GM21723 (cell line): ENCODE data around the gene PHKA1.
"Not testable (repeated sequence)": the region's sequence is repeated elsewhere in the genome, so short reads cannot be mapped to it uniquely, and the experiment has no call there.

Source experiments
- ATAC-seq: cut with Tn5 transposase; IDR thresholded peaks from one replicate; pipeline ENCODE4 v1.9.1; 2021; ENCODE audit warnings: mild to moderate bottlenecking, moderate library complexity; ENCODE audit not compliant: unreplicated experiment

PHKA1 gene

GRCh38 chrX:72669508-72669907 is 44.6 kb downstream of the PHKA1 start:
- ATAC-seq, result not testable (repeated sequence)

- no peak for ATAC-seq
Measured at GRCh38 chrX:72666451-72666850, 47.7 kb downstream of the PHKA1 start.

GRCh38 chrX:72663737-72664136 is 50.4 kb downstream of the PHKA1 start:
- ATAC-seq, result no peak

- ATAC-seq, result no peak
Measured at GRCh38 chrX:72662020-72662747, 51.9 kb downstream of the PHKA1 start.

- no peak for ATAC-seq
Measured at GRCh38 chrX:72659723-72660122, 54.4 kb downstream of the PHKA1 start.

GRCh38 chrX:72652082-72652481 is 62.0 kb downstream of the PHKA1 start:
- no peak for ATAC-seq

GRCh38 chrX:72644946-72645345 is 69.2 kb downstream of the PHKA1 start:
- ATAC-seq, result peak; percentile 78

- no peak for ATAC-seq
Measured at GRCh38 chrX:72641611-72642010, 72.5 kb downstream of the PHKA1 start.

GRCh38 chrX:72635930-72636329 is 78.2 kb downstream of the PHKA1 start:
- ATAC-seq, result no peak

- no peak for ATAC-seq
Measured at GRCh38 chrX:72634331-72634730, 79.8 kb downstream of the PHKA1 start.

GRCh38 chrX:72630185-72630584 is 83.9 kb downstream of the PHKA1 start:
- ATAC-seq, result no peak

GRCh38 chrX:72624194-72624593 is 89.9 kb downstream of the PHKA1 start:
- no peak for ATAC-seq

- peak; percentile 88 for ATAC-seq
Measured at GRCh38 chrX:72621625-72622485, 92.3 kb downstream of the PHKA1 start.

GRCh38 chrX:72621163-72621562 is 92.9 kb downstream of the PHKA1 start:
- ATAC-seq, result no peak

GRCh38 chrX:72620550-72621145 is 93.5 kb downstream of the PHKA1 start:
- no peak for ATAC-seq

GRCh38 chrX:72609313-72609712 is 104.8 kb downstream of the PHKA1 start:
- ATAC-seq, result no peak

GRCh38 chrX:72604705-72605104 is 109.4 kb downstream of the PHKA1 start:
- no peak for ATAC-seq

- no peak for ATAC-seq
Measured at GRCh38 chrX:72604112-72604511, 110.0 kb downstream of the PHKA1 start.

- not testable (repeated sequence) for ATAC-seq
Measured at GRCh38 chrX:72591038-72591437, 123.1 kb downstream of the PHKA1 start.

GRCh38 chrX:72584163-72584562 is 129.9 kb downstream of the PHKA1 start:
- ATAC-seq, result no peak

- ATAC-seq, result no peak
Measured at GRCh38 chrX:72576141-72576894, 137.8 kb downstream of the PHKA1 start.
